PC-9 (cell line): ENCODE measurements around the gene SNAPC4.

ENCODE experiments used
- CTCF ChIP-seq: fragments of 200-600 bp; sonication (generic); conservative IDR thresholded peaks from 2 replicates; pipeline ENCODE4 v1.6.1; 2017; ENCODE audit warnings: mixed run types, antibody characterized with exemption, mild to moderate bottlenecking, moderate library complexity
- EZH2 ChIP-seq: fragments of 200-600 bp; sonication (generic); IDR thresholded peaks from 2 replicates; pipeline ENCODE4 v1.8.0; 2017; ENCODE audit warnings: antibody characterized with exemption, low read depth

GRCh38 chr9:136426787-136427186, 26.8 kb upstream of the SNAPC4 start:
- TF ChIP-seq CTCF = no peak
- no peak for TF ChIP-seq EZH2
